HG03571 (cell line): ENCODE measurements around the gene DNAAF8.

Experiments used
- ATAC-seq: cut with Tn5 transposase; IDR thresholded peaks from one replicate; pipeline ENCODE4 v1.9.1; 2021; ENCODE audit not compliant: unreplicated experiment

Gene DNAAF8

GRCh38 chr16:4695473-4696171 is 38.7 kb upstream of the DNAAF8 start:
- no peak for ATAC-seq

- no peak for ATAC-seq
Observed at GRCh38 chr16:4696172-4696904, 38.0 kb upstream of the DNAAF8 start.

- ATAC-seq, result no peak
Observed at GRCh38 chr16:4696905-4697847, 37.2 kb upstream of the DNAAF8 start.

- ATAC-seq, result no peak
Observed at GRCh38 chr16:4697848-4698291, 36.5 kb upstream of the DNAAF8 start.

- ATAC-seq, result no peak
Observed at GRCh38 chr16:4698321-4699045, 35.9 kb upstream of the DNAAF8 start.

- no peak for ATAC-seq
Observed at GRCh38 chr16:4699046-4699556, 35.2 kb upstream of the DNAAF8 start.

- no peak for ATAC-seq
Observed at GRCh38 chr16:4700380-4700996, 33.8 kb upstream of the DNAAF8 start.

- no peak for ATAC-seq
Observed at GRCh38 chr16:4700997-4701743, 33.2 kb upstream of the DNAAF8 start.

GRCh38 chr16:4701791-4702465 is 32.4 kb upstream of the DNAAF8 start:
- ATAC-seq, result no peak

- ATAC-seq, result no peak
Observed at GRCh38 chr16:4702466-4702808, 31.9 kb upstream of the DNAAF8 start.

GRCh38 chr16:4703906-4704305 is 30.4 kb upstream of the DNAAF8 start:
- ATAC-seq, result no peak

- ATAC-seq, result no peak
Observed at GRCh38 chr16:4704491-4704890, 29.8 kb upstream of the DNAAF8 start.

- no peak for ATAC-seq
Observed at GRCh38 chr16:4704913-4705312, 29.4 kb upstream of the DNAAF8 start.

GRCh38 chr16:4706871-4707270 is 27.5 kb upstream of the DNAAF8 start:
- ATAC-seq, result no peak

GRCh38 chr16:4709481-4709880 is 24.9 kb upstream of the DNAAF8 start:
- no peak for ATAC-seq

GRCh38 chr16:4713663-4714501 is 20.5 kb upstream of the DNAAF8 start:
- no peak for ATAC-seq

GRCh38 chr16:4714996-4715395 is 19.3 kb upstream of the DNAAF8 start:
- no peak for ATAC-seq

- no peak for ATAC-seq
Observed at GRCh38 chr16:4718466-4718865, 15.9 kb upstream of the DNAAF8 start.
